Measurements from ENCODE around the gene SLC7A4.
"Not testable (repeated sequence)": the region's sequence is repeated elsewhere in the genome, so short reads cannot be mapped to it uniquely, and the experiment has no call there.

The SLC7A4 gene

DNA sequence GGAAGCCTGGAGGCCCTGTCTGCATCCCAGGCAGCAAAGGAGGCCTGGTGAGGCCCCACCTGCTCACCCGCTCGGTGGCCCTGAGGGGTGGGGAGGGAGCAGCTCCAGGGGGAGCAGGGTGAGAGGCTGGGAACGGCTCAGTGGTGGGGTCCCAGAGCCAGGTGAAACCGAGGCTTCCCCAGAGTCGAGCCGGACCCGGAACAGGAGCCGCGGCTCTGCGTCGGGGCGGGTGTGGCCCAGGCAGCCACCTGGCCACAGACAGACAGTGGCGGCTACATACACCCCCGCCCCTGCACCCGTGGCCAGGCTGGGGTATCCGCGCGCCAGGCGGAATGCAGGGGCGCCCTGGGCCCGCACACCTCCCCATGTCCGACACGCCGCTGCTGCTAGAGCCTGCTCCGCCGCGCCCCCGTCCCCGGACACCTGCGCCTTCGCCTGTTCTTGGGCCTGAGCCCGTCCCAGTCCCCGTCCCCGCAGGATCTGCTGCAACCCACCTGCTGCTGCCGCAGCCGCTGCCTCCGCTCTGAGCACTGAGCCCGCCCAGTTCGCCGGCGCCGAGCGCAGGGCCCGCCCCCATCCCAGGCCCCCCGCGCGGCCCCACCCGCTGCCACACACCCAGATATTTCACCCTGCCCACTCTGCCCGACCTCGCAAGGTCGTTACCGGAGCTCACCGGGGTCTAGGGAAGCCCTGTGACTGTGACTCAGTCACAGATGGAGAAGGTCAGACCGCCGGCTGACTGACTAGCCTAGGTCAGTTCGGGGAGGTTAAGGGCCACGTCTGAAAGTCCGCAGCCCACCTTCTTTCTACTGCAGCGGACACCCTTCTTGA is at the start of gene SLC7A4:
TSS of gene SLC7A4 (minus strand) at position 525 of the 831 bp plus-strand sequence. CDS start 749 bp downstream, outside the sequence.
- in situ Hi-C loops (cut with HindIII; ENCODE audit: low pct_ligation_motif_present, low pct_unique_long_range_greater_than_20kb, low sequenced_read_pairs) = no loop called here
- DNase-seq = no peak

DNA sequence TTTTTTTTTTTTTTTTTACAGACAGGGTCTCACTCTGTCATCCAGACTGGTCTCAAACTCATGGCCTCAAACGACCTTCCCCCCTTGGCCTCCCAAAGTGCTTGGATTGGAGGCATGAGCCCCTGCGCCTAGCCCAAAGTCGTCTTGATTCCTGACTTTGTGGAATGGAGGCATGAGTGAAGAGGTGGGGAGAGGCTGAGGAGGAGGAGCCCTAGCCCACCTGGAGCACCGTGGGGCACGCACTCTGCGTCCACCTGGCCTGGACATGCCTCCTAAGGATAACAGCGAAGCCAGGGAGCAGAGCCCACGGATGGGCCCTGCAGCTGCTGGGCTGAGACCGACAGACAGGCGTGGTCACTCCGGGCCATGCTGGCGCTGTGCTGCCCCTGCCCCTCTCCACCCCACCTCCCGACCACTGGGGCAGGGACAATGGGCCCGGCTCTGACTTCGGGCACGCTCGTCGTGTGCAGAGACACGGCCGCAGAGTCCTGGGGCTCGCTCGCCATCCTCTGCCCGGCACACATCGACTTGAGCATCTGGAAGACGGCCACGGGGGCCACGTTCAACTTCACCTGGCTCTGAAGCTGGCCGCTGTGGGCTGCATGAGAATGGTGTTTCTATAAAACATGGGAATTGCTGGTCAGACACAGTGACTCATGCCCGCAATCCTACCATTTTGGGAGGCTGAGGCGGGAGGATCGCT is 48.2 kb upstream of the SLC7A4 start:
- in situ Hi-C loops (cut with HindIII; ENCODE audit: low pct_ligation_motif_present, low pct_unique_long_range_greater_than_20kb, low sequenced_read_pairs) = no loop called here

DNA sequence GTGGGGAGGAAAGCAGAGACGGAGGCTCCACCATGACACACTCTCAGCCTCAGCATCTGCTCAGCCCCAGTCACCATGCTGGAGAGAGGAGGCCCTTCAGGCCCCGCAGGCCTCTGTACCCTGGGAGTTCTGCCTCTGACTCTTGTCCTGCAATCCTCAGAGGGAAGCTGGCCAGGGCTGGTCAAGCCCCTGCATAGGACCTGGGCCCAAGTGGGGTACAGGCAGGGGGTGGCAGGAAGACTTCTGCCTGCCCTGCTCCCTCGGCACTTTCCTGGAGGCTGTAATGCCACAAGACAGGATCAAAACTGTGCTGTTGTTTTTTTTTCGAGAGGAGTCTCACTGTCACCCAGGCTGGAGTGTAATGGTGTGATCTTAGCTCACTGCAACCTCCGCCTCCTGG is 47.1 kb upstream of the SLC7A4 start:
- no peak for DNase-seq
- in situ Hi-C loops (cut with HindIII; ENCODE audit: low pct_ligation_motif_present, low pct_unique_long_range_greater_than_20kb, low sequenced_read_pairs) = no loop called here

More for the DNA sequence above, 48.2 kb upstream of the SLC7A4 start:
- no peak for DNase-seq

- DNase-seq = no peak
- in situ Hi-C loops (cut with HindIII; ENCODE audit: low pct_ligation_motif_present, low pct_unique_long_range_greater_than_20kb, low sequenced_read_pairs) = no loop called here
Measured at GRCh38 chr22:21078916-21079315, 46.6 kb upstream of the SLC7A4 start.

DNA sequence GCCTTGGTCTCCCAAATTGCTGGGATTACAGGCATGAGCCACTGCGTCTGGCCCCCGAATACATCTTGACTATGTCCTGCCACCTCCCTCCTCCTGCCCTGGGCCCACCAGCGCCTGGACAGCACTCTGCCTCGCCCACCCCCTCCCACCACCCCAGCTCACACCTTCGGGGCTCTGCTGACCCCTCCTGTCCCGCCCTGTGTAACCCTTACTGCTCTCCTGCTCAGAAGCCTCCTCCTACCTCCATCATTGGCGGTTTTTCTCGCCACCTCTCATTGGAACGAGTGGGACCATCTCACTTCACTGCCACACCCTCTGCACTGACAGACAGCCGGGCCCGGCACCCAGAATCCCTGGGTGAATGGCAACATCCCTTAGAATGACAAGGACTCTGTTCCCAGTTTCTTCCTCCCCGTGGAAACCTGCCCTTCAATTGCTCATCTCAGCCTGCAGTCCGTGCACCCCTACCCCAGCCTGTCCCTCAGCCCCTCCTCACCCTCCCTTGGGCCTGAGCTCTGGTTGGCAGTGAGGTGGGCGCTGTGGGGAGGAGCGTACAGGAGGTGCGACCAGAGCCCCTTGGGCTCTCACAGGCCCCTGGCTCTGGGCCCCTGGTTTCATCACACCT is 45.6 kb upstream of the SLC7A4 start:
- DNase-seq = no peak
- in situ Hi-C loops (cut with HindIII; ENCODE audit: low pct_ligation_motif_present, low pct_unique_long_range_greater_than_20kb, low sequenced_read_pairs) = no loop called here

DNA sequence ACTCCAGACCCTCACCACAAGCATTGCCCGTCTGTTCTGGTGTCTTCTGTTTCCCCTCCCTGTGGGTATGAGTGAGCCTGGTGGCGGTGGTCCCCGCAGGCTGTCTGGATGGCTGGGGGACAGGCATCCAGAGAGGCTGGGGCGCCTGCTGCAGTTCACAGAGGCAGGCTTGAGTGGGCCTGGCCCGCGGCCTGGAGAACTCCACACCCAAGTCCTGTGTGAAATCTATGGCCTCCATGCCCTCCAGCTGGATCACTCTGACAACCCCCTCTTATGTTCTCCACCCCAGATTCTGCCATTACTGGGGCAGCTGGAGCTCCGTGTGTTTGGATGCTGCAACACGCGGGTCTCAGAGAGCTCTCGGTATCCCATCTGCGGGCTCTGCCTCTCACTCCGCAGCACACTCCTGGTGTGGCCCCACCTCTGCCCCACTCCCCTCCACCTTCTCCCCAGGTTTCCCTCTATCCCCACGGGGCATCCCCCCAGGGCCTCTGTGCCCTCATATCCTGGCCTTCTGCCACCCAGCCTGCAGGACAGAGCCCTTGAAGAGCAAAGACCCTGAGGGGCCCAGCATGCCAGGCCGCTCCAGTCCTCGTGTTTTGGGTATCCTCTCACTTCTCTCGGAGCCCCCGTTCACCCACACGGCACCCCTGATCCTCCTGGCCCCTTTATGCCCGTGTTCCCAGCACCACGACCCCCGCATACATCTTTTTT is 44.7 kb upstream of the SLC7A4 start:
- no peak for DNase-seq
- in situ Hi-C loops (cut with HindIII; ENCODE audit: low pct_ligation_motif_present, low pct_unique_long_range_greater_than_20kb, low sequenced_read_pairs) = no loop called here

GRCh38 chr22:21075516-21076138 is 43.3 kb upstream of the SLC7A4 start:
- in situ Hi-C loops (cut with HindIII; ENCODE audit: low pct_ligation_motif_present, low pct_unique_long_range_greater_than_20kb, low sequenced_read_pairs) = no loop called here
- no peak for DNase-seq

DNA sequence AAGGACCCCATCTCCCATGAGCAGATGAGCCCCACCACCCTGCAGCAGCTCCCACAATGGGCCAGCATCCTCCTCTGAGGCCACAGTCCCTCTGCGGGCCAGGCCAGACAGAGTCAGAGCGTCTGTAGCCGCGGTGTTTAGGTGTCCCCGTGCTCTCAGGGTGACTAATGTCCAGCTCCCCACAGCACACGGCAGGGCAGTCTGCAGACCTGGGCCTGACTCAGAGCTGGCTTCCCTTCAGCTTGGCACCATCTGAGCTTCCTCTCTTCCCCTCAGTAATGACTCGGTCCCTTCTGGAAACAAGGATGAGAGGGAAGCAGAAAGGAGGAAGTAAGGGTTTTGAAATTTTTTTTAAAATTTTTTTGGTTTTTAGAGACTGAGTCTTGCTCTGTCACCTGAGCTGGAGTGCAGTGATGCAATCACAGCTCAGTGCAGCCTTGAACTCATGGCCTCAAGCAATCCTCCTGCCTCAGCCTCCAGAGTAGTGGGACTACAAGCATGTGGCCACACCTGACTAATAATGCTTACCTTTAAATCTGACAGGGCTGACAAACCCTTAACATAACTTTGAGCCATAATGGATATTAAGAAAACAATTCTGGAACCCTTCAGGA is 41.8 kb upstream of the SLC7A4 start:
- peak; percentile 8 for DNase-seq
- in situ Hi-C loops (cut with HindIII; ENCODE audit: low pct_ligation_motif_present, low pct_unique_long_range_greater_than_20kb, low sequenced_read_pairs) = no loop called here

GRCh38 chr22:21073482-21073881 is 41.1 kb upstream of the SLC7A4 start:
- in situ Hi-C loops (cut with HindIII; ENCODE audit: low pct_ligation_motif_present, low pct_unique_long_range_greater_than_20kb, low sequenced_read_pairs) = no loop called here
- no peak for DNase-seq

- DNase-seq = no peak
- in situ Hi-C loops (cut with HindIII; ENCODE audit: low pct_ligation_motif_present, low pct_unique_long_range_greater_than_20kb, low sequenced_read_pairs) = no loop called here
Measured at GRCh38 chr22:21073023-21073422, 40.7 kb upstream of the SLC7A4 start.

- in situ Hi-C loops (cut with HindIII; ENCODE audit: low pct_ligation_motif_present, low pct_unique_long_range_greater_than_20kb, low sequenced_read_pairs); DNase-seq: not testable (repeated sequence)
Measured at GRCh38 chr22:21071796-21072195, 39.4 kb upstream of the SLC7A4 start.

DNA sequence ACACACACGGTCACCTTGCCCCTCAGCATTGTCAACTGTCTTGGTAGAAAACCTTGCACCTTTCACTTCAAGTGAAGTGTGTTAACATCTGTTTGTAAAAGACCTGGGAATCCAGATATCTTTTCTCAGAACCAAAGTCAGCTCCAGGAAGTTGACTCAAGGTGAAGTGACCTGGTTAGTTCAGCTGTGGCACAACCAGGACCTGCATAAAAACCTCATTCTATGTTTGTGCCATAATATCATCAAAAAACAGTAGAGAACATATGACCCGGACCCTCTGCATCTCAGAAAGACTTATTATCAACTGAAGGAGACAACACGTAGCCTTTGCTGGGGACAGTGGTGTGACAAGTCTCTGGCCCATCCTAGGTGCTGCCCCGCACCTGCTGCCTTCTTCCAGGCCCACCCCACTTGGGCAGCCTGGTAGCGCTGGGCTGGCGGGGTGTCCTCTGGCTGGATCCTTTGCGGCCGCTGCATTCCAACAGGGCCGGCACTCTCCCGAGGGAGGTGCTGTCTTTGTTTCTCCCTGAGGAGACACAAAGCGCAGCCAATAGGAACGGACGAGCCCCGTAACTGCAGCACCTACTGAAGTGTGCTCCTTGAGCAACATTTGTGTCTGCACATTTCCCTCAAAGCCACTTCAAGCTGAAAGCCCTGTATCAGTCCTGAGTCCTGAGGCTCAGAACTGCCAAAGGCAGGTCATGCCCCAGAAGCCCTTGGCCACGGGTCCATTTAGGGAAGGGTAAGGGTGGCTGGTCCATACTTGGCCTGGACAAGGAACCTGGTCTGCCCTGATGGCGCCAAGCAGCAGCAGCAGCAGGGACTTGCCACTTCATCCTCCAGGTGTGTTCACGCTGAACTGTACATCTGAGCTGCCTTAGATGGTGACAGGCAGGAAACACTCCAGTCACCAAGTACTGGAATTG is 38.6 kb upstream of the SLC7A4 start:
- DNase-seq = no peak
- in situ Hi-C loops (cut with HindIII; ENCODE audit: low pct_ligation_motif_present, low pct_unique_long_range_greater_than_20kb, low sequenced_read_pairs) = no loop called here

- DNase-seq = no peak
- in situ Hi-C loops (cut with HindIII; ENCODE audit: low pct_ligation_motif_present, low pct_unique_long_range_greater_than_20kb, low sequenced_read_pairs) = no loop called here
Measured at GRCh38 chr22:21069375-21069774, 37.0 kb upstream of the SLC7A4 start.

GRCh38 chr22:21068681-21069276 is 36.4 kb upstream of the SLC7A4 start:
- no peak for DNase-seq
- in situ Hi-C loops (cut with HindIII; ENCODE audit: low pct_ligation_motif_present, low pct_unique_long_range_greater_than_20kb, low sequenced_read_pairs) = no loop called here

- DNase-seq = no peak
- in situ Hi-C loops (cut with HindIII; ENCODE audit: low pct_ligation_motif_present, low pct_unique_long_range_greater_than_20kb, low sequenced_read_pairs) = no loop called here
Measured at GRCh38 chr22:21067901-21068680, 35.7 kb upstream of the SLC7A4 start.
